Prostate gland (tissue), 2 donors: ENCODE results near the gene ADAMTS17. TPM values are rescaled to one million over a fixed set of nuclear protein-coding genes. Genes with fewer than 3 reads are reported as not detected.

ENCODE experiments used
- DNase-seq: peaks from one replicate; pipeline ENCODE4 v3.0.0-alpha.2; 2019; ENCODE audit warnings: low spot score
- H3K27ac ChIP-seq, 2 donors: fragments of 200-600 bp; sonication (generic); 2 replicates each; pipeline ENCODE4 v1.5.1; 2017 to 2019
- H3K27me3 ChIP-seq: fragments of 200-600 bp; sonication (generic); replicated peaks from 2 replicates; pipeline ENCODE4 v1.5.1; 2019; ENCODE audit not compliant: insufficient read depth
- H3K36me3 ChIP-seq, 2 donors: fragments of 200-600 bp; sonication (generic); 1 replicate in 1 of 2; 2 replicates in 1 of 2; pipeline versions ENCODE4 v1.5.1 to v1.8.1; 2017 to 2019
- H3K4me1 ChIP-seq: fragments of 200-600 bp; sonication (generic); replicated peaks from 2 replicates; pipeline ENCODE4 v1.5.1; 2019
- H3K4me3 ChIP-seq, 2 donors: fragments of 200-600 bp; sonication (generic); 2 replicates each; pipeline ENCODE4 v1.5.1; 2017 to 2019
- H3K9me3 ChIP-seq: fragments of 200-600 bp; sonication (generic); 2 replicates; pipeline ENCODE4 v1.5.1; 2017
- POLR2A ChIP-seq: fragments of 450-650 bp; IDR thresholded peaks from one replicate; pipeline ENCODE4 v1.6.1; 2016; ENCODE audit warnings: antibody characterized with exemption, mild to moderate bottlenecking
- POLR2AphosphoS5 ChIP-seq: sonication (generic); formaldehyde crosslinking; IDR thresholded peaks from one replicate; pipeline ENCODE4 v1.6.1; 2017; ENCODE audit warnings: antibody characterized with exemption
- WGBS: methylation state at CpG from one replicate; pipeline ENCODE4 v1.1.5; 2018; 5-methylcytosine and 5-hydroxymethylcytosine counted together
- intact Hi-C: fragments of 100-400 bp; cut with DNase I; formaldehyde crosslinking; loops from one replicate; pipeline ENCODE4 v1.14.2; 2022
- total RNA-seq, 2 donors: library from RNA; depleted of rRNA; stranded (reverse); fragments of >200 nt; gene quantifications; one replicate each; pipeline ENCODE4 v1.1.0, GENCODE V29; 2016
- TF ChIP-seq, protein P1 (sequence below), 4 experiments: fragments of 200-600 bp in 2 of 4; fragments of 450-650 bp in 2 of 4; sonication (generic) in 2 of 4; IDR thresholded peaks; 1 replicate in 3 of 4; 2 replicates in 1 of 4; pipeline ENCODE4 v1.5.1; 2016 to 2019; ENCODE audit warnings: antibody characterized with exemption in 4 of 4, mild to moderate bottlenecking in 2 of 4, moderate library complexity in 2 of 4

ADAMTS17 gene
- total RNA-seq, 2 donors from 2014 or later, result 2.7 to 5.6 TPM

- Histone ChIP-seq H3K36me3 (no peaks in the 10 kb centered on the region), H3K4me3 (no peak overlapping the region), H3K27ac (no peak overlapping the region), H3K27me3 (no peaks in the 10 kb centered on the region), H3K4me1 (no peaks in the 10 kb centered on the region), H3K9me3 (no peaks in the 10 kb centered on the region)
- DNase-seq, result no peak
- intact Hi-C loops, result no loop called here
- TF ChIP-seq POLR2AphosphoS5 (no peak), POLR2A (no peak)
- TF ChIP-seq, protein P1, sequence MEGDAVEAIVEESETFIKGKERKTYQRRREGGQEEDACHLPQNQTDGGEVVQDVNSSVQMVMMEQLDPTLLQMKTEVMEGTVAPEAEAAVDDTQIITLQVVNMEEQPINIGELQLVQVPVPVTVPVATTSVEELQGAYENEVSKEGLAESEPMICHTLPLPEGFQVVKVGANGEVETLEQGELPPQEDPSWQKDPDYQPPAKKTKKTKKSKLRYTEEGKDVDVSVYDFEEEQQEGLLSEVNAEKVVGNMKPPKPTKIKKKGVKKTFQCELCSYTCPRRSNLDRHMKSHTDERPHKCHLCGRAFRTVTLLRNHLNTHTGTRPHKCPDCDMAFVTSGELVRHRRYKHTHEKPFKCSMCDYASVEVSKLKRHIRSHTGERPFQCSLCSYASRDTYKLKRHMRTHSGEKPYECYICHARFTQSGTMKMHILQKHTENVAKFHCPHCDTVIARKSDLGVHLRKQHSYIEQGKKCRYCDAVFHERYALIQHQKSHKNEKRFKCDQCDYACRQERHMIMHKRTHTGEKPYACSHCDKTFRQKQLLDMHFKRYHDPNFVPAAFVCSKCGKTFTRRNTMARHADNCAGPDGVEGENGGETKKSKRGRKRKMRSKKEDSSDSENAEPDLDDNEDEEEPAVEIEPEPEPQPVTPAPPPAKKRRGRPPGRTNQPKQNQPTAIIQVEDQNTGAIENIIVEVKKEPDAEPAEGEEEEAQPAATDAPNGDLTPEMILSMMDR (IDR thresholded peaks at IDR 0.05), result no peak
- 77% methylated on average over 20 of the region's 20 CpGs for WGBS
Measured at GRCh38 chr15:100241572-100242482, 99.9 kb downstream of the ADAMTS17 start.

GRCh38 chr15:100236981-100237720 is 104.6 kb downstream of the ADAMTS17 start:
- WGBS, result 87% methylated on average over 13 of the region's 15 CpGs

GRCh38 chr15:100235030-100235617 is 106.7 kb downstream of the ADAMTS17 start:
- Histone ChIP-seq H3K36me3 (no peaks in the 10 kb centered on the region), H3K4me3 (no peak overlapping the region), H3K27ac (no peak overlapping the region), H3K27me3 (no peaks in the 10 kb centered on the region), H3K4me1 (no peaks in the 10 kb centered on the region), H3K9me3 (no peaks in the 10 kb centered on the region)
- 93% methylated on average over 15 of the region's 15 CpGs for WGBS
- TF ChIP-seq, protein P1 (IDR thresholded peaks at IDR 0.05), result no peak
- TF ChIP-seq POLR2A, result no peak
- no peak for TF ChIP-seq POLR2AphosphoS5
- DNase-seq, result no peak
- intact Hi-C loops, result no loop called here

More at GRCh38 chr15:100236981-100237720, 104.6 kb downstream of the ADAMTS17 start:
- Histone ChIP-seq H3K4me3 (no peak overlapping the region), H3K4me1 (no peaks in the 10 kb centered on the region), H3K36me3 (no peaks in the 10 kb centered on the region), H3K27ac (no peak overlapping the region), H3K27me3 (no peaks in the 10 kb centered on the region), H3K9me3 (no peaks in the 10 kb centered on the region)
- DNase-seq, result no peak
- TF ChIP-seq POLR2A (no peak), POLR2AphosphoS5 (no peak)
- TF ChIP-seq, protein P1 (IDR thresholded peaks at IDR 0.05), result no peak
- intact Hi-C loops, result no loop called here

- WGBS, result 36% methylated on average over 20 of the region's 20 CpGs
- intact Hi-C loops, result no loop called here
- Histone ChIP-seq H3K27me3 (no peaks in the 10 kb centered on the region), H3K9me3 (no peaks in the 10 kb centered on the region), H3K4me1 (no peaks in the 10 kb centered on the region), H3K4me3 (no peak overlapping the region), H3K36me3 (no peaks in the 10 kb centered on the region), H3K27ac (no peak overlapping the region)
- DNase-seq, result no peak
- TF ChIP-seq POLR2AphosphoS5 (no peak), POLR2A (no peak)
- TF ChIP-seq, protein P1 (IDR thresholded peaks at IDR 0.05), result no peak
Measured at GRCh38 chr15:100234158-100235029, 107.4 kb downstream of the ADAMTS17 start.
